Lung microvascular endothelial cell (primary cell): ENCODE data around the gene ACER3. TPM values are rescaled to one million over a fixed set of nuclear protein-coding genes. Genes with fewer than 3 reads are reported as not detected.
"Not testable (repeated sequence)": the region's sequence is repeated elsewhere in the genome, so short reads cannot be mapped to it uniquely, and the experiment has no call there.

ENCODE experiments used
- DNase-seq, 2 donors: peaks; one replicate each; pipeline versions ENCODE4 v3.0.0 to v3.0.0-alpha.2; 2010; ENCODE audit warnings: low read depth in 2 of 2
- total RNA-seq: library from RNA; depleted of rRNA; stranded (reverse); fragments of >200 nt; gene quantifications from 2 replicates; pipeline ENCODE4 v1.2.1, GENCODE V29; 2014

Gene ACER3
- total RNA-seq, 1 donor from 2014 or later: 13.5 TPM

DNA sequence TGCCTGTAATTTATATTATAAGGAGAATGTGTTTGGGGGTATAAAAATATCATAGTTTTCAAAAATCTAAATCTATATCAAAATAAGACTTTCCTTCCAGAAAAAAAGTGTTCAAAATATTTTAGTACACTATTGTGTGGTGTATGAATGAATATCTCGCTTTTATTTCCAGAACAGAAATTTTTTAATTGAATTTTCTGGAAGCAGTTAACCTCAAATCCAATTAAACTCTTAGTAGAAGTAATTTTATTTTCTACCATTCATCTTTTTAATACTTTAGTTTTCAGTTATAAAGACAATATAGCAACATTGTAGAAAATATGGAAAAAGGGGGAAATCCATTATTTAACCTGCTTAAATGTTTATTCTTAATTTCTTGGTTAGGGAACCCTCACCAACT, 58.7 kb downstream of the ACER3 start:
- DNase-seq: no peak

DNA sequence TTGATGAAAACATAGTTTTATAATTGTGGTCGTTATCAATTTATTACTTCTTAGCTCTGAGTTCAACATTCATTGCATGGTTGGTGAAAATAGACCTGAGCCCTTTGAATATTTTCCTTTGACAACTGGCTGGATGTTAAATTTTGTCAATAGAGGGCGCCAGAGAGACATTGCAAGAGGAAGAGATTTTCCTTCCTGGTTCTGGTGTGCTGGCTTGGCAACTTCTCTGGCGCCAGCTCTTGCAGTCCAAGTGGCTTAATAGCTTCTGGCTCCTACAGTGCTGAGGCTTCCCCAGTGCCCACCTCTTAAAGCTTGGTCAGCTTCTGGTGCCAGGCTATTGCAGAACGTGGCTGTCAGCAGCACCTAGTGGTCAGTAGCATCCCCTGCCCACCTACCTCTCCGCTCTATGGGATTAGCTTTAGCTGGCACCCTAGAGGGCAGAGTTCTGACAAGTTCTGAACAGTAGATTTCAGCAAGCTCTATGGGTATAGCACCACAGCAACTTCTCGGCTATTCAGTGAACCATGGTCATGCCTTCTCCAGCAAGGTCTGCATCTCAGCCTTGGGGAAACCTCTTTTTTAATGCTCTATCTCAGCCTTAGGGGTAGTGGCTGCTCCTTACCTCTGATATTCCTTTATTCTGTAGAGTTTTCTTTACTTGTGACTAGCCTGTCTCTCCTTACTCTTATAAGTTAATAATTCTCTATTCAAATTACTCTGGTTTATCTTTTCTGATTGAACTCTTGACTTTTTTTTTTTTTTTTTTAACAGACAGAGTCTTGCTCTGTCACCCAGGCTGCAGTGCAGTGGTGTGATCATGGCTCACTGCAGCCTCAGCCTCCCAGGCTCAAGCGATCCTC, 59.4 kb downstream of the ACER3 start:
- DNase-seq: peak; percentile 85 to 88

DNA sequence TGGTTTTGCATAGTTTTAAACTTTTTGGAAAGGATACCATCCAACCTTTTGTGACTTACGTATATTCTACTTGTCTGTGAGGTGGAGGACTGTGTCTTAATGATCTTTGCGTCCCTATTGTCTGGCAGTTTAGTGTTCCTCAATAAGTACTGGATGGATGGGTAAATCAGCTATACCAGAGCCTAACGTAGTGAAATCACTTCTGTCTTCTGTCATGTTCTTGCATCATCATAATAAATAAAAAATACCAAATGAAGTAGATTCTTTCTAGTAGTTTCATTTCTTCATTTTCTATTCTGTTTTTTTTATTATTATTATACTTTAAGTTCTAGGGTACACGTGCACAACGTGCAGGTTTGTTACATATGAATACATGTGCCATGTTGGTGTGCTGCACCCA, 66.4 kb downstream of the ACER3 start:
- DNase-seq: no peak

DNA sequence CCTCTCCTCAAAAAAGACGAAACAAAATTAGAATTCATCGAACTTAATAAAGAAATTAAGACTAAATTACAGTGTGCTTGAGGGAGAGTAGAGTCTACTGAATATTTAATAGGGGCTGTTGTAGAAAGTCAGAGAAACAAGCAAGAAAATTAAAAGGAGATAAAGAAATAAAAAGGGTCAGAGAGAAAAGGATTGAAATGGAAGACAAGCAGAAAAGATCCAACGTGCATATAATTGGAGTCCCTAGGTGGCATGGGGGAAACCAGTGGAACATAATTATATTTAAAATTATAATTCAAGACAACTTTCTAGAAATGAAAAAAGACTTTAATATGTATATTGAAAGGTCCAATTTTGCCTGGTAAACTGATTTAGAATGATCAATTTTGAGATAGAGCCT, 74.3 kb downstream of the ACER3 start:
- DNase-seq: peak; percentile 6 to 20

DNA sequence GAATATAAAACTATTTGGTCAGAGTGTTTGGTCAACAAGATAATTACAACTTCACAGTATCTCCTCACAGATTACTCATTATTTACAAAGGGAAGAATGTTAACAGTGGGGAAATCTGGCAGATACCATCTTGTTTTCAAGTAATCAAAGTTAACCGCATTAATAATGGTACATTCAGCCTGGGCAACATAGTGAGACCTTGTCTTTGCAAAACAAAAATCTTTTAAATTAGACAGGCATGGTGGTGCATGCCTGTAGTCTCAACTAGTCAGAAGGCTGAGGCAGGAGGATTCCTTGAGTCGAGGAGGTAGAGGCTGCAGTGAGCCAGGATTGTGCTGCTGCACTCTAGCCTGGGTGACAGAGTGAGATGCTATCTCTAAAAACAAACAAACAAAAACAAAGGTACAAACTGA, 78.5 kb downstream of the ACER3 start:
- no peak for DNase-seq

DNA sequence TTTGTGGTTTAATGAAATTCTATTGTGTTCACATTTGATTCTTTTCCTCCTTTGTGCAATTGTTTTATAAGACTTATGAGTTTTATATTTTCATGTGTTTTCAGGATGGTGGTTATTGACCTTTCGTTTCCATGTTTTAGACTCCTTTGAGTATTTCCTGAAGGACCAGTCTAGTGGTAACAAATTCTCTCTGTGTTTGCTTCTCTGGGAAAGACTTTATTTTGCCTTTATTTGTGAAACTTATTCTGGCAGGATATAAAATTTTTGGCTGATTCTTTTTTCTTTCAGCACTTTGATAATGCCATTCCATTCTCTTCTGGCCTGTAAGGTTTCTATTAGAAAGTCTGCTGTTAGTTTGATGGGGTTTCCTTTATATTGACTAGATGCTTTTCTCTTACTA, 83.5 kb downstream of the ACER3 start:
- no peak for DNase-seq

DNA sequence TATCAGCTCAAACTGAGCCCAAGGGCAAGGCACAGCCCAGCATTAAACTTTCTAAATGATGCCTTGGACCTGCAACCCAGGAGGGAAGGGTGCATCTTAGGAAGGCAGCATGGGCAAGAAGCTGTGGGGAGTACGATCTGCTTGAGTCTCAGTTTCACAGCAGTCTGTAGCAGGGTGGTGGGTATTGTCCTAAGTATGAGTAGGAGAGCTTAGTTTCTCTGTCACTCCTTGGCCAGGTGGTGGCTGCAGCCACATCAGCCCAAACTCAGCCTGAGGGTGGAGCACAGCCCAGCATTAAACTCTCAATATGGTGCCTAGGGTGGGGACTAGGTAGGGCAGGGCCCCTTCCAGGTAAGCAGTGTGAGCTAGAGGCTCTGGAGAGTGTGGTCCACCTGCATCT, 85.5 kb downstream of the ACER3 start:
- DNase-seq: no peak

DNA sequence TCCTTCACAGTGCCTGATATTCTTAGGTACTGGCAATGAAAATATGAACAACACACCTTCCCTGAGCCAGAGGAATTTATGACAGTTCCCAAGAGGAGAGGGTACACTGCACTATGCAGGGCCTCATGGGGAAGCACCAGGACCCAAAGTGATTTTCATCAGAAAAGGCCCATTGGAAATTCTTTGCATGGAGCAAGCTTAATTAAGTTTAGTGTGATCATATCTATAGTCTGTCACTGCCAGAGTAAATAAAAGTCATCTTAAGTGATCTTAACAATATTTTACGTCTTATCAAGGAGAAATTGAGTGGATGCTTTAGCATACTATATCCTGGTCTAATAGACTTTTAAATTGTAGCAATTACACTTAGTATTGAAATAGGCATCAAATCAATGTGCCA, 86.5 kb downstream of the ACER3 start:
- no peak for DNase-seq

DNA sequence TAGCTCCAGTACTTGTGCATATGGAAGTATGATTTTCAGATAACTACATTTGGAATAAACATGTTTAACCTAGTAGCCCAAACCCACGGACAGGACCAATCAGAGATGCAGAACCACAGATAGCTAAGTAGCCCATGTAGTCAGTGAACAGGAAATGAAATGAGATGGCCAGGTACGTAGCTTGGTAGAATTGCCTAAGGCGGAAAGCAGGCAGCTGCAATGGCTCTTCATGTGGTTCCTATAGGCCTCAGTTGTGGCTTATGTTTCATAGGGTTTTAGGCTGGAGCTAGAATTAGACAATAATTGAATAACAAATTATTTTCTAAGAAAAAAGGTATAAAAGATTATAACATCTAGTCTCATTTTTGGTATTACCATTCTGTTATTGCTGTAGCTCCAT, 87.1 kb downstream of the ACER3 start:
- DNase-seq: no peak

DNA sequence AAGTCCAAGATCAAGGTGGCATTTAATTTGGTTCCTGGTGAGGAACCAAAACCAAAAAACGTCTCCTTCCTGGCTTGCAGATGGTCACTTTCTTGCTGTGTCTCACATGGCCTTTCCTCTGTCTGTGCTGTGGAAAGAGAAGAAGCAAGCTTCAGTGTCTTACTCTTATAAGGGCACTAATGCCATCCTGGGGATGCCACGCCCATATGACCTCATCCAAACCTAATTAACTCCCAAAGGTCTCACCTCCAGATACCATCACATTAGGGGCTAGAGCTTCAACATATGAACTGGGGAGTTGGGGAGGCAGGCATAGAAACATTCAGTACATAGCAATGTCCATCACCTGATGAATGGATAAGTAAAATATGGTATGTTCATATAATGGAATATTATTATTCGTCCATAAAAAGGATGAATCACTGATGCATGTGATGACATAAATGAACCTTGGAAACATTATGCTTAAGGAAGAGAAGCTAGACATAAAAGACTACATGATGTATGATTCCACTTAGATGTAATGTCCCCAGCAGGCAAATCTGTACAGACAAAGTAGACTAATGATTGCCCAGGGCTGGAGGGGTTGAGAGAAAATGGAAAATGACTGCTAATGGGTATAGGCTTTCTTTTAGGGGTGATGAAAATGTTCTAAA, 94.9 kb downstream of the ACER3 start:
- DNase-seq: no peak

DNA sequence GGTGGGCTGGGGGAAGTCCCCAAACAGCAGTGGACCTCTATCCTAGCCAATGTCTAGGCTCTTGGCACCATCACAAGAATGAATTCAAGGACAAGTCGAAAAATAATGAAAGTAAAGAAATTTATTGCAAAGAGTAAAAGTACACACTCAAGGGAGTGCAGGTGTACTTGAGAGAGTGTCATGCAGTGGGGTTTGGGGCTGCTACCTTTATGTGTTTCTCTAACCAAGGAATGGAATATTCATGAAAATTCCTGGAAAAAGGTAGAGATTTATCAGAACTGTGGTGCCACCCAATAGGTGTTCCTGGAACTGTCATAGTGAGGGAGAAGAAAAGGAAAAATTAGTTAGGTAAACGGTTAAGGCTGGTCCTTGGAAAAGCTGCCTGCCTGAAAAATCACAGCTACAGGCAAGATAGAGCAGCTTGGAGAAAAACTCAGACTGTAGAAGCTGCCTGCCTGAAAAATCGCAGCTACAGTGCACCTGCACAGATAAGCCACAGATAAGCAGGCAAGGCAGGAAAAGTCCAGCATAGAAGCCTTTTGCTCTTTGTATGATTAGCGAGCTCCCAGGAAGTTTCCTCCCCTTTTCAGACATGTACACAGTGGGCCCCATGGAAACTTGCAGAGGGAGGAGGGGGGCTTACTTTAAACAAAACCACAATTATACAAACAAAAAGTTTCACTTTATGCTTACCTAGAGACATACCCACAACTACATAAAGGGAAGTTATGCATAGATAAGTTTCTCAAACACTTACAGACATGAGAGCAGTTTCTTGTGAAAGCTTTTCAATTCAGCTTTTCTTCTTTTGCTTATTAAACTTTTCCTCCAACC, 102.1 kb downstream of the ACER3 start:
- DNase-seq: no peak

DNA sequence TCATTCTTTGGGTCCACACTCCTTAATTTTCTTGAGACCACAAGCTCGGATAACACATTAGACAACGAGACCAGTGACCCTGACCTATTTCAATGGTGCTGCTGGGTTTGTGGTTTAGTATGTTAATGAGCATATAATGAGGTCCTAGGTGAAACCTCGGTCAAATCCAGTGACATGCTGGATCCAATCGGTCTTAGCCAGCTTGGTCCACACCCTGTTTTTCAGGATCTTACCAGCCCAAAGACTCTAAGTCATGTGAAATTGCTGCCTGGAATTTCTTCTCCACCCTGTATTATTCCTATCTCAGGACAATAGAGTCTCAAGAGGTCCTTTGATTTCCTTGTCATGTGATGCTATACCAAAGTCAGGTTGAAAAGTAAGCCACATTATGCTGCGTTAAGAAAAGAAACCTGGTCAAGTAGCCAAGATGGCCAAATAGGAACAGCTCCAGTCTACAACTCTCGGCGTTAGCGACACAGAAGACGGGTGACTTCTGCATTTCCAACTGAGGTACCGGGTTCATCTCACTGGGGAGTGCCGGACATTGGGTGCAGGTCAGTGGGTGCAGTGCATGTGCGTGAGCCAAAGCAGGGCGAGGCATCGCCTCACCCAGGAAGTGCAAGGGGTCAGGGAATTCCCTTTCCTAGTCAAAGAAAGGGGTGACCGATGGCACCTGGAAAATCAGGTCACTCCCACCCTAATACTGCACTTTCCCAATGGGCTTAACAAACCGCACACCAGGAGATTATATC, 102.9 kb downstream of the ACER3 start:
- DNase-seq: not testable (repeated sequence)

DNA sequence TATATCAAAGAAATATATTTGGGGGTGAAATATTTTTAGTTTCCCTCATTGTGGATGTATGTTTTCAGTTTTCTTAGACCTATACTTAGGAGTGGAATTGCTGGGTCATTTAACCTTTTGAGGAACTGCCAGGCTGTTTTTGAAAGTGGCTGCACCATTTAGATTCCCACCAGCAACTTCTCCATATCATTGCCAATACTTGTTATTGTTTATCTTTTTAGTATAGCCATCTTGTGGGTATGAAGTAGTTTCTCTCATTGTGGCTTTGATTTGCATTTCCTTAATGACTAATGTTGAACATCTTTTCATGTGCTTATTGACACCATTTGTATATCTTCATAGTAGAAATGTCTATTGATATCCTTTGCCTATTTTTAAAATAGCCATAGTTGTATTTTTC, 111.3 kb downstream of the ACER3 start:
- no peak for DNase-seq

DNA sequence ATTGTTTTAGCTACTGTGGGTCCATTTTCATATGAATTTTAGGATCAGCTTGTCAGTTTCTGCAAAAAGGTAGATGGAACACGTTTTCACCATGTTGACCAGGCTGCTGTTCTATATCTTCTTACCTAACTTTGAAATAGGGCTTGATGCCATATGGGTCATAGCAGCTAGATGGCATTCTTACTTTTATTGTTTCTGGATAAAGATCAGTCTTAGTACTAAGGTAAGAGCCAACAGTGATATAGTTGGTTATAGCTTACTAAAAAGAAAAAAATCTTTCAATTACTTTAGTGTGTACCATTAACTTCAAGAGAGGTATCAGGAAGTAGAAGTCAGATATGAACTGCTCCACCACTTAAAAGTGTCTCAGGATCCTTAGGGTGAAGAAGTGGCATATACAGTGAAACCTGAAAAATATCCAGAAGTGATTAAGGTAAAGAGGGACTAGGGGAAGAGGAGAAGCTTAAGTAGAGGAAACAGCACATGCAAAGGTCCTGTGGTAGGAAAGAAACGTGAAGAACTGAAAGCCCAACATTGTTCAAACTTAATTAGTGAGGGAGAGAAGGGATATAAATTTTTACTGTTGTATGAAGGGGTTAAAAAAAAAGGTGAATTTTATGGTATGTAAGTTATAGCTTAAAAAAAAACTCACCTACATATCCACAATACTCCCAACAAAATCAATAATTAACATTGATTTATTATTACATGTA, 113.6 kb downstream of the ACER3 start:
- no peak for DNase-seq

DNA sequence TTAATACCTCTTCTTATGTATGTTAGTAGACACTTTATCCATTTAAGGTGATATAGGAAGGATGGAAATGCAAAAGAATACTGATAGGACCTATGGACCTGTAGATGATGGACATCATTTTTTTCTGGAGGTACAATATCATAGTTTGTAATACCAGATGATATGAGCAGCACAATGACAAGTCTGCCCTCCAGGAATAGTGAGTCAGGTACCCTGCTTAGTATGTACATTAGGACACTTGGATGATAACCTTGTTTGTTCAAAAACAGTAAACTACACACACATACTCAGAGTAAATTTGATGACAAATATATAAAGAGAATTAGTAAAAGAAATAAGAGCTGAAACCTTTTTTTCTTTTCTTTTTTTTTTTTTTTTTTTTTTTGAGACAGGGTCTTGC, 114.8 kb downstream of the ACER3 start:
- no peak for DNase-seq

DNA sequence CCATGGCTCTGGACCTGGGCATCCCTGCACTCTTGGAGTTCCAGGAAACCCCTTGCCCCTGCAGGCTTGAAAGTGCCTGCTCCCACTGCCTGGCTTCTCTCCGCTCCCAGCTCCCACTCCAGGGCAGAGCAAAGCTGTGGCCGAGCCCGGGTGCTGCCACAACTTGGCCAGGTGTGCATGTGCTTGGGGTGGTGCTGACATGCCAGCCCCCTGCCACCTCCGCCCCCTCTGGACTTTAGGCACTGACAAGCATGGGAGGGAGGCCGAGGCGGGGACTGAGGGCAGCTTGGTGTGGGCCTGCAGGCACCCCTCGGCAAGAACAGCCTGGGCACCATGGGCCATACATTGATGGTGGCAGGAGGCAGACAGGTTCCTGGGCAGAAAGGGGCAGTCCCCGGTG, 117.1 kb downstream of the ACER3 start:
- DNase-seq: no peak

DNA sequence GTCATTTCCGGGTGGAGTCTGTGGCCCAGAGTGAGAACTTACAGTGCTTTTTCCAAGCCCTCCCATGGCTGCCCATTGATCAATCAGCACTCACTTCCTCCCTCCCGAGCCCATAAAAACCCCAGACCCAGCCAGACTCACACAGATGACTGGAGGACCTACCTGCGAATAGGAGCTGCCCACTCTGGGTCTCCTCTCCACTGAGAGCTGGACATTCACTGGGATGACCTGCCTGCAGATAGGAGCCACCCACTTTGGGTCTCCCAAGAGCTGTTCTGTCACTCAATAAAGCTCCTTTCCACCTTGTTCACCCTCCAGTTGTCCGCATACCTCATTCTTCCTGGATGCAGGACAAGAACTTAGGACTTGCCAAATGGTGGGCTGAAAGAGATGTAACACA, 117.5 kb downstream of the ACER3 start:
- DNase-seq: no peak

DNA sequence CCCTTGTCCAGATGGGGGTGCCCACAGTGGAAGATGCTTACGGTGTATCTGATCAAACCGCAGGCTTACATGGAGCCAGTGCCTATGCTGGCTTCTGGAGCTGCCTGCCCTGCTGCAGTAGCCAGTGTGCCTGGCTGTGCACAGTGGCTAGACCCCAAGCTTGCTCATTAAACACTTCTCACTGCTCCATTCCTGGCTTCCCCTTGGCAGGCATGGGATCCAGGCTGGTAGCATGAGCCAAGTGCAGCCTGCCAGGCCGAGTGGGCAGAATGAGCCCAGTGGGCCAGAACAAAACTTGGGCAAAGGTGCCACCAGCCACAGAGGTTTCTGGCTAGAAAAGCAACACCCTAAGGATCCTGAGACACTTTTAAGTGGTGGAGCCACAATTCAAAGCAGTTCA, 118.1 kb downstream of the ACER3 start:
- DNase-seq: no peak

DNA sequence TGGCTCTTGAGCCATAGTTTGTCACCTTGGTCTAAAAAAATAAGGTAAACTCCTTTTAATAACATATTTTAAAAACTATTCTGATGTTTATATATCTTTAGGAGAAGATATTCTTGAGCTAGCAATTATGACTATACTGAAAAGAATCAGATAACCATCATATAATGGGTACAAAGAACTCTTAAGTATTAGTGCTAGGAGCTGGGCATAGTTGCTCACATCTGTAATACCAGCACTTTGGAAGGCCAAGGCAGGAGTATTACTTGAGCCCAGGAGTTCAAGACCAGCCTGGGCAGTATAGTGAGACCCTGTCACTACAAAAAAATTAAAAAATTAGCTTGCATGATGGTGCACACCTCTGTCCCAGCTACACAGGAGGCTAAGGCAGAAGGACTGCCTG, 119.5 kb downstream of the ACER3 start:
- DNase-seq: no peak

DNA sequence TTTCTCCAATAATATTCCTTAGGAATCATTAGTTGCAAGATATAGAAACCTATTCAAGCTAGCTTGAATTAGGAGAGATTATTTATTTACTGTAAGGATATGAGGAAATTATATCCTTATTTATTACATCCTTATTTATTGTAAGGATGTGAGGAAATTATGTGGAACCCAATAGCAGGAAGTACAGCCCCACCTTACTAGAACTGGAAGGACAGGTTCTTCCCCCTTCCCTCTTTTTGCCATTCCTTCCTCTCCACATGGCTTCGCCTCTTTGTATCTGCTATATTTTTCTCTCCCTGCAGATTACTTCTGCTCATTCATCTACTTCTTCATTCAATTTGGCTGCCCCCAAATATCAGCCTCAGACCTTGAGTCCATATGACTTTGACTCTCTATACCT, 124.0 kb downstream of the ACER3 start:
- DNase-seq: no peak

DNA sequence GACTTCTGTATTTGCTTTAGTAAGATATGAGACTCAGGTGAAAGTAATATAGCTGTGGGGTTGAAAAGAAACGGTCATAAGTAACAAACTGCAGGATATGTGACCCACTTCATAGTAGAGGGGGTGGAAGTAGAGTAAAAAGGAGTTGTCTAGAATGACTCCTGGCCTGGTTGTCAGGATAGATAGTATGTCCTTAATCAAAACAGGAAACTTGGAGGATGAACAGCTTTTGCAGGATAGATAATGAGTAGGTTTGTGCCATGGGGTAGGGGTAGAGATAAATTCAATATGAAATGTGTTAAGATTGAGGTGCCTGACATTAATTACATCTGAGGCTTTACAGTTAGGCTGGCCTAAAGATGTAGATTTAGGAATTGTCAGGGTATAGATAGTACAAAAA, 126.5 kb downstream of the ACER3 start:
- no peak for DNase-seq
